SU-DHL-6 (cell line): ENCODE data around the gene SLC7A10.

Source experiments
- H2AFZ ChIP-seq: fragments of 200-600 bp; sonication (generic); 2 replicates; pipeline ENCODE4 v1.6.1; 2014; ENCODE audit warnings: low read depth, mild to moderate bottlenecking, moderate library complexity, mixed read lengths, antibody characterized with exemption, low read length; ENCODE audit not compliant: severe bottlenecking
- H3F3A ChIP-seq: fragments of 200-600 bp; shearing (Covaris generic); 2 replicates; pipeline ENCODE4 v1.6.0; 2016; ENCODE audit warnings: antibody characterized with exemption, mild to moderate bottlenecking; ENCODE audit not compliant: insufficient read depth
- H3K27ac ChIP-seq: fragments of 200-600 bp; sonication (generic); 2 replicates; pipeline ENCODE4 v1.5.1; 2016; ENCODE audit warnings: low read depth, mild to moderate bottlenecking, low read length, moderate library complexity, mixed read lengths
- H3K27me3 ChIP-seq: fragments of 200-600 bp; sonication (generic), shearing (Covaris generic); 2 replicates; pipeline ENCODE4 v1.6.0; 2014; ENCODE audit warnings: mild to moderate bottlenecking, low read length
- H3K36me3 ChIP-seq: fragments of 200-600 bp; sonication (generic); 2 replicates; pipeline ENCODE4 v1.6.1; 2014; ENCODE audit warnings: mild to moderate bottlenecking, low read length, mixed read lengths
- H3K4me2 ChIP-seq: fragments of 300-600, 200-600 bp; shearing (Covaris generic), sonication (generic); 2 replicates; pipeline ENCODE4 v1.6.0; 2014; ENCODE audit warnings: low read length, low read depth, mild to moderate bottlenecking; ENCODE audit not compliant: poor library complexity, severe bottlenecking
- H3K4me3 ChIP-seq: fragments of 200-600 bp; sonication (generic); 2 replicates; pipeline ENCODE4 v1.5.1; 2014; ENCODE audit warnings: antibody characterized with exemption, low read length, mild to moderate bottlenecking, mixed read lengths; ENCODE audit not compliant: insufficient read depth, poor library complexity, severe bottlenecking
- H3K79me2 ChIP-seq: fragments of 200-600 bp; sonication (generic); 2 replicates; pipeline ENCODE4 v1.6.1; 2014; ENCODE audit warnings: mild to moderate bottlenecking, low read length, moderate library complexity; ENCODE audit not compliant: insufficient read depth
- H3K9ac ChIP-seq: fragments of 200-600 bp; sonication (generic); 2 replicates; pipeline ENCODE4 v1.7.0; 2014; ENCODE audit warnings: mild to moderate bottlenecking, low read length
- H3K9me2 ChIP-seq: fragments of 200-600 bp; sonication (generic); replicated peaks from 2 replicates; pipeline ENCODE4 v1.6.1; 2014; ENCODE audit warnings: low read length; ENCODE audit not compliant: insufficient read depth
- H3K9me3 ChIP-seq: fragments of 200-600 bp; sonication (generic); 2 replicates; pipeline ENCODE4 v1.6.1; 2014; ENCODE audit warnings: low read length, mixed read lengths; ENCODE audit not compliant: insufficient read depth
- H4K20me1 ChIP-seq: fragments of 200-600 bp; sonication (generic); 2 replicates; pipeline ENCODE4 v1.6.1; 2014; ENCODE audit warnings: low read depth, mild to moderate bottlenecking, antibody characterized with exemption, low read length, moderate library complexity, mixed read lengths
- CTCF ChIP-seq: fragments of 200-600 bp; sonication (generic); IDR thresholded peaks from one replicate; pipeline ENCODE4 v1.5.1; 2017; ENCODE audit warnings: antibody characterized with exemption, mild to moderate bottlenecking, low read length, moderate library complexity; ENCODE audit not compliant: insufficient read depth, poor library complexity, severe bottlenecking
- EZH2phosphoT487 ChIP-seq: fragments of 200-600 bp; sonication (generic), shearing (Covaris generic); conservative IDR thresholded peaks from 2 replicates; pipeline ENCODE4 v1.6.1; 2018; ENCODE audit warnings: mild to moderate bottlenecking, antibody characterized with exemption, low read length, moderate library complexity, mixed read lengths

Gene SLC7A10

GRCh38 chr19:33216198-33216830 lies 9.3 kb downstream of the SLC7A10 start:
- Histone ChIP-seq H3K27ac (no peak overlapping the region), H3K79me2 (no peaks in the 10 kb centered on the region), H3K36me3 (no peaks in the 10 kb centered on the region), H2AFZ (no peak overlapping the region), H3K4me3 (no peak overlapping the region), H4K20me1 (no peaks in the 10 kb centered on the region), H3K9me2 (no peaks in the 10 kb centered on the region), H3K9me3 (no peaks in the 10 kb centered on the region), H3K4me2 (no peak overlapping the region), H3K9ac (no peak overlapping the region), H3K27me3 (no peaks in the 10 kb centered on the region), H3F3A (no peaks in the 10 kb centered on the region)
- no peak for TF ChIP-seq EZH2phosphoT487
- TF ChIP-seq CTCF, result no peak

- H3K9me2 ChIP-seq, result no peaks in the 10 kb centered on the region
- H3K36me3 ChIP-seq, result no peaks in the 10 kb centered on the region
- no peak for TF ChIP-seq EZH2phosphoT487
- no peak for TF ChIP-seq CTCF
- no peaks in the 10 kb centered on the region for H3K9me3 ChIP-seq
- H3K79me2 ChIP-seq, result no peaks in the 10 kb centered on the region
- H3K27me3 ChIP-seq, result no peaks in the 10 kb centered on the region
- H3F3A ChIP-seq, result no peaks in the 10 kb centered on the region
- H3K4me2 ChIP-seq, result no peak overlapping the region
- H3K4me3 ChIP-seq, result no peak overlapping the region
- H4K20me1 ChIP-seq, result no peaks in the 10 kb centered on the region
- H3K27ac ChIP-seq, result no peak overlapping the region
- no peak overlapping the region for H2AFZ ChIP-seq
- no peak overlapping the region for H3K9ac ChIP-seq
Measured at GRCh38 chr19:33215438-33216197, 10.0 kb downstream of the SLC7A10 start.

GRCh38 chr19:33214596-33214995 lies 11.1 kb downstream of the SLC7A10 start:
- Histone ChIP-seq H3K27ac (no peak overlapping the region), H3K27me3 (no peaks in the 10 kb centered on the region), H3K79me2 (no peaks in the 10 kb centered on the region), H3K4me2 (no peak overlapping the region), H4K20me1 (no peaks in the 10 kb centered on the region), H3K4me3 (no peak overlapping the region), H3F3A (no peaks in the 10 kb centered on the region), H3K36me3 (no peaks in the 10 kb centered on the region), H3K9me3 (no peaks in the 10 kb centered on the region), H3K9ac (no peak overlapping the region), H3K9me2 (no peaks in the 10 kb centered on the region), H2AFZ (no peak overlapping the region)
- no peak for TF ChIP-seq CTCF
- no peak for TF ChIP-seq EZH2phosphoT487
